H9 (cell line): ENCODE measurements around the gene PARP1. TPM values are rescaled to one million over a fixed set of nuclear protein-coding genes. Genes with fewer than 3 reads are reported as not detected.

Source experiments
- DNase-seq: peaks from one replicate; pipeline ENCODE4 v3.0.0-alpha.2; 2017
- H2AFZ ChIP-seq: one replicate; pipeline ENCODE4 v1.6.1; 2013; ENCODE audit warnings: mild to moderate bottlenecking, low read length, control low read depth, moderate library complexity
- H2AK5ac ChIP-seq: 2 replicates; pipeline ENCODE4 v1.6.1; 2013; ENCODE audit warnings: low read length, control low read depth, mixed read lengths; ENCODE audit not compliant: insufficient read length
- H2BK120ac ChIP-seq: one replicate; pipeline ENCODE4 v1.6.1; 2013; ENCODE audit warnings: low read depth, mild to moderate bottlenecking, low read length, control low read depth, inconsistent platforms; ENCODE audit not compliant: poor library complexity, severe bottlenecking
- H2BK12ac ChIP-seq: 2 replicates; pipeline ENCODE4 v1.6.1; 2013; ENCODE audit warnings: low read length, control low read depth, mixed read lengths, low read depth; ENCODE audit not compliant: insufficient read length
- H2BK15ac ChIP-seq: 2 replicates; pipeline ENCODE4 v1.6.1; 2013; ENCODE audit warnings: low read depth, low read length, control low read depth
- H2BK20ac ChIP-seq: one replicate; pipeline ENCODE4 v1.6.1; 2013; ENCODE audit warnings: low read depth, mild to moderate bottlenecking, low read length, control low read depth, inconsistent platforms; ENCODE audit not compliant: poor library complexity, severe bottlenecking
- H2BK5ac ChIP-seq: 2 replicates; pipeline ENCODE4 v1.6.1; 2013; ENCODE audit warnings: low read length, control low read depth, mixed read lengths; ENCODE audit not compliant: insufficient read length
- H3K14ac ChIP-seq: 2 replicates; pipeline ENCODE4 v1.6.1; 2013; ENCODE audit warnings: low read length, control low read depth; ENCODE audit not compliant: insufficient read depth
- H3K18ac ChIP-seq: 2 replicates; pipeline ENCODE4 v1.6.1; 2013; ENCODE audit warnings: low read depth, mild to moderate bottlenecking, mixed read lengths, low read length, control low read depth; ENCODE audit not compliant: insufficient read length
- H3K23ac ChIP-seq: 2 replicates; pipeline ENCODE4 v1.6.1; 2013; ENCODE audit warnings: low read length, control low read depth, mixed read lengths, low read depth; ENCODE audit not compliant: insufficient read length
- H3K23me2 ChIP-seq: 2 replicates; pipeline ENCODE4 v1.6.1; 2013; ENCODE audit warnings: low read depth, mild to moderate bottlenecking, mixed read lengths, low read length, control low read depth; ENCODE audit not compliant: insufficient read length, poor library complexity, severe bottlenecking
- H3K27ac ChIP-seq: 2 replicates; pipeline ENCODE4 v1.5.1; 2013; ENCODE audit warnings: low read length, control low read depth, mixed read lengths, low read depth; ENCODE audit not compliant: insufficient read length
- H3K27me3 ChIP-seq: 2 replicates; pipeline ENCODE4 v1.6.1; 2013; ENCODE audit warnings: low read length, control low read depth, inconsistent platforms; ENCODE audit not compliant: insufficient read depth
- H3K4ac ChIP-seq: 2 replicates; pipeline ENCODE4 v1.6.1; 2013; ENCODE audit warnings: low read depth, mild to moderate bottlenecking, control low read depth, inconsistent platforms, low read length, moderate library complexity
- H3K4me1 ChIP-seq: 2 replicates; pipeline ENCODE4 v1.6.1; 2013; ENCODE audit warnings: low read length, control low read depth, inconsistent platforms; ENCODE audit not compliant: insufficient read depth
- H3K4me2 ChIP-seq: 2 replicates; pipeline ENCODE4 v1.6.1; 2013; ENCODE audit warnings: low read length, control low read depth, mixed read lengths; ENCODE audit not compliant: insufficient read length, insufficient read depth
- H3K56ac ChIP-seq: 2 replicates; pipeline ENCODE4 v1.6.1; 2013; ENCODE audit warnings: low read depth, mild to moderate bottlenecking, mixed read lengths, low read length, control low read depth; ENCODE audit not compliant: insufficient read length
- H3K79me1 ChIP-seq: 2 replicates; pipeline ENCODE4 v1.6.1; 2013; ENCODE audit warnings: low read depth, mild to moderate bottlenecking, moderate library complexity, low read length, control low read depth, inconsistent platforms; ENCODE audit not compliant: insufficient read depth, poor library complexity, severe bottlenecking
- H3K79me2 ChIP-seq: 2 replicates; pipeline ENCODE4 v1.6.1; 2013; ENCODE audit warnings: low read length, control low read depth, inconsistent platforms; ENCODE audit not compliant: insufficient read depth
- H3K9ac ChIP-seq: 2 replicates; pipeline ENCODE4 v1.6.1; 2013; ENCODE audit warnings: low read length, control low read depth, mixed read lengths; ENCODE audit not compliant: insufficient read length; ENCODE audit errors: extremely low read depth
- H3K9me3 ChIP-seq: one replicate; pipeline ENCODE4 v1.6.1; 2013; ENCODE audit warnings: low read depth, low read length, inconsistent platforms; ENCODE audit not compliant: control insufficient read depth
- H3T11ph ChIP-seq: one replicate; pipeline ENCODE4 v1.6.1; 2013; ENCODE audit warnings: mild to moderate bottlenecking, low read length, control low read depth, inconsistent platforms
- H4K20me1 ChIP-seq: one replicate; pipeline ENCODE4 v1.6.1; 2013; ENCODE audit not compliant: control insufficient read depth, insufficient read length, insufficient read depth
- H4K5ac ChIP-seq: 2 replicates; pipeline ENCODE4 v1.6.1; 2013; ENCODE audit warnings: low read depth, mild to moderate bottlenecking, mixed read lengths, low read length, control low read depth; ENCODE audit not compliant: insufficient read length
- H4K8ac ChIP-seq: replicated peaks from 2 replicates; pipeline ENCODE4 v1.6.1; 2013; ENCODE audit warnings: low read length, control low read depth, mixed read lengths, low read depth; ENCODE audit not compliant: insufficient read length
- H4K91ac ChIP-seq: 2 replicates; pipeline ENCODE4 v1.6.1; 2013; ENCODE audit warnings: low read depth, mild to moderate bottlenecking, moderate library complexity, mixed read lengths, low read length, control low read depth; ENCODE audit not compliant: insufficient read length
- H3K27ac Mint-ChIP-seq, 3 experiments: 2 replicates in 2 of 3; 3 replicates in 1 of 3; pipeline ENCODE4 v1.8.0; 2020 to 2021; ENCODE audit warnings: mixed read lengths in 3 of 3, mild to moderate bottlenecking in 1 of 3, moderate library complexity in 1 of 3
- H3K27me3 Mint-ChIP-seq: 2 replicates; pipeline ENCODE4 v1.8.0; 2021; ENCODE audit warnings: low read depth, mild to moderate bottlenecking, moderate library complexity, mixed read lengths
- H3K36me3 Mint-ChIP-seq, 3 experiments: 2 replicates in 2 of 3; 3 replicates in 1 of 3; pipeline ENCODE4 v1.8.0; 2020 to 2021; ENCODE audit warnings: low read depth in 3 of 3, mixed read lengths in 3 of 3; ENCODE audit not compliant: insufficient read depth in 1 of 3
- H3K4me1 Mint-ChIP-seq, 2 experiments: 2 replicates each; pipeline ENCODE4 v1.8.0; 2020; ENCODE audit warnings: mixed read lengths in 2 of 2
- H3K4me3 Mint-ChIP-seq, 2 experiments: 2 replicates in 1 of 2; 3 replicates in 1 of 2; pipeline ENCODE4 v1.8.0; 2020 to 2021; ENCODE audit warnings: mild to moderate bottlenecking in 2 of 2, mixed read lengths in 2 of 2, moderate library complexity in 1 of 2
- H3K9me3 Mint-ChIP-seq, 2 experiments: 2 replicates in 1 of 2; 3 replicates in 1 of 2; pipeline ENCODE4 v1.8.0; 2020; ENCODE audit warnings: mild to moderate bottlenecking in 2 of 2, mixed read lengths in 2 of 2, moderate library complexity in 1 of 2
- CTCF ChIP-seq: fragments of 200-600 bp; sonication (generic); conservative IDR thresholded peaks from 3 replicates; pipeline ENCODE4 v1.8.0; 2021; ENCODE audit warnings: antibody characterized with exemption, mild to moderate bottlenecking
- WGBS: extraction: QIAGEN DNeasy Blood & Tissue Kit; methylation state at CpG from one replicate; pipeline ENCODE4 v1.1.7; 2013; ENCODE audit warnings: missing lambda C conversion rate, low lambda C conversion rate, mixed read lengths; ENCODE audit not compliant: insufficient read length; ENCODE audit errors: extremely low coverage; 5-methylcytosine and 5-hydroxymethylcytosine counted together
- total RNA-seq: library from RNA; stranded (reverse); gene quantifications from 2 replicates; pipeline ENCODE4 v1.2.1, GENCODE V29; 2021

Gene PARP1
- total RNA-seq, 1 experiment from 2014 or later = 337 TPM

GRCh38 chr1:226404063-226404903 is 3.6 kb downstream of the PARP1 start:
- no peak overlapping the region for H3K56ac ChIP-seq
- no peak overlapping the region for H2BK5ac ChIP-seq
- Mint-ChIP-seq H3K27ac (peak overlapping the region; percentile 98 to 99 (median 98)), H3K4me3 (peak overlapping the region; percentile 96 to 98), H3K27me3 (no peaks in the 10 kb centered on the region), H3K9me3 (no peaks in the 10 kb centered on the region), H3K4me1 (peaks cover 58 to 60% of the 10 kb centered on the region in 2 experiments), H3K36me3 (peaks cover 30 to 35% (median 35%) of the 10 kb centered on the region in 3 experiments; a peak in 6 of 7 replicates)
- no peak overlapping the region for H2BK120ac ChIP-seq
- no peak overlapping the region for H3T11ph ChIP-seq
- no peak overlapping the region for H2BK20ac ChIP-seq
- H3K9ac ChIP-seq = peak overlapping the region; percentile 8
- no peak overlapping the region for H3K4ac ChIP-seq
- H4K20me1 ChIP-seq = peaks cover 2% of the 10 kb centered on the region
- no CpG with 5 or more reads among the region's 5 CpGs for WGBS
- H4K5ac ChIP-seq = no peak overlapping the region
- no peak overlapping the region for H4K8ac ChIP-seq
- H3K79me1 ChIP-seq = peaks cover 9% of the 10 kb centered on the region
- H3K4me2 ChIP-seq = peak overlapping the region; percentile 61
- peaks cover 51% of the 10 kb centered on the region; the same call in 1 of the 2 replicates for H3K79me2 ChIP-seq
- no peak overlapping the region for H2BK15ac ChIP-seq
- no peak overlapping the region for H2AK5ac ChIP-seq
- no peak overlapping the region for H2AFZ ChIP-seq
- H3K23ac ChIP-seq = no peak overlapping the region
- no peaks in the 10 kb centered on the region for H3K27me3 ChIP-seq
- peak overlapping the region; percentile 61 for H3K27ac ChIP-seq
- no peak overlapping the region for H2BK12ac ChIP-seq
- H3K18ac ChIP-seq = no peak overlapping the region
- H3K14ac ChIP-seq = 0 out of 2 replicates have a peak overlapping the region, but pooled peaks have one; percentile 6
- no peak for TF ChIP-seq CTCF
- no peak overlapping the region for H4K91ac ChIP-seq
- peaks cover 17% of the 10 kb centered on the region for H3K4me1 ChIP-seq
- H3K9me3 ChIP-seq = no peaks in the 10 kb centered on the region
- no peak for DNase-seq
- peaks cover 14% of the 10 kb centered on the region for H3K23me2 ChIP-seq
